Measurements from ENCODE around the gene SESTD1.

Gene SESTD1

GRCh38 chr2:179184610-179185009 is 80.0 kb downstream of the SESTD1 start:
- no peak for ATAC-seq
- no peak for TF ChIP-seq TCF4 (CRISPR knock-in tag; IDR thresholded peaks at IDR 0.05; ENCODE audit: borderline replicate concordance)
- TF ChIP-seq CREB5 (CRISPR knock-in tag; IDR thresholded peaks at IDR 0.05; ENCODE audit: low read depth) = no peak

- TF ChIP-seq SNAI2 (CRISPR knock-in tag; IDR thresholded peaks at IDR 0.05) = no peak
- TF ChIP-seq ARNTL (CRISPR knock-in tag; IDR thresholded peaks at IDR 0.05; ENCODE audit: borderline replicate concordance, low read depth) = no peak
- TF ChIP-seq ZC3H10 (CRISPR knock-in tag; IDR thresholded peaks at IDR 0.05) = no peak
- no peak for TF ChIP-seq ZNF70 (CRISPR knock-in tag; IDR thresholded peaks at IDR 0.05)
- TF ChIP-seq CREB5 (CRISPR knock-in tag; IDR thresholded peaks at IDR 0.05; ENCODE audit: low read depth) = no peak
- TF ChIP-seq TOX (CRISPR knock-in tag; IDR thresholded peaks at IDR 0.05; ENCODE audit: borderline replicate concordance) = no peak
- no peak for TF ChIP-seq ESRRG (CRISPR knock-in tag; IDR thresholded peaks at IDR 0.05)
- no peak for TF ChIP-seq ZFP30 (CRISPR knock-in tag; IDR thresholded peaks at IDR 0.05)
- no peak for TF ChIP-seq TCF4 (CRISPR knock-in tag; IDR thresholded peaks at IDR 0.05; ENCODE audit: borderline replicate concordance)
- ATAC-seq = no peak
These were observed 83.6 kb downstream of the SESTD1 start for GRCh38 chr2:179181002-179181401.

- ATAC-seq = no peak
- TF ChIP-seq GLIS3 (CRISPR knock-in tag; IDR thresholded peaks at IDR 0.05) (no peak), CREB5 (CRISPR knock-in tag; IDR thresholded peaks at IDR 0.05; ENCODE audit: low read depth) (no peak), TCF4 (CRISPR knock-in tag; IDR thresholded peaks at IDR 0.05; ENCODE audit: borderline replicate concordance) (no peak), PATZ1 (CRISPR knock-in tag; IDR thresholded peaks at IDR 0.05; ENCODE audit: borderline replicate concordance) (no peak), ZNF565 (CRISPR knock-in tag; conservative IDR thresholded peaks at IDR 0.05; ENCODE audit: low read depth) (no peak), ZC3H10 (CRISPR knock-in tag; IDR thresholded peaks at IDR 0.05) (no peak), CSRNP3 (CRISPR knock-in tag; IDR thresholded peaks at IDR 0.05) (no peak), ZFP30 (CRISPR knock-in tag; IDR thresholded peaks at IDR 0.05) (no peak), TOX (CRISPR knock-in tag; IDR thresholded peaks at IDR 0.05; ENCODE audit: borderline replicate concordance) (no peak), TSHZ2 (CRISPR knock-in tag; IDR thresholded peaks at IDR 0.05) (no peak), POU6F1 (CRISPR knock-in tag; IDR thresholded peaks at IDR 0.05; ENCODE audit: borderline replicate concordance, low read depth) (no peak), OSR1 (CRISPR knock-in tag; IDR thresholded peaks at IDR 0.05) (no peak), ZFP3 (CRISPR knock-in tag; IDR thresholded peaks at IDR 0.05) (no peak), ZNF8 (CRISPR knock-in tag; IDR thresholded peaks at IDR 0.05) (no peak), RARB (CRISPR knock-in tag; IDR thresholded peaks at IDR 0.05) (no peak), ARNTL (CRISPR knock-in tag; IDR thresholded peaks at IDR 0.05; ENCODE audit: borderline replicate concordance, low read depth) (no peak)
These were observed 84.4 kb downstream of the SESTD1 start for GRCh38 chr2:179180242-179180641.

Measured in SK-N-SH treated with all-trans-retinoic acid at 6 μM for 48 hours (cell line).